ENCODE data around the gene ROR2. TPM values are rescaled to one million over a fixed set of nuclear protein-coding genes. Genes with fewer than 3 reads are reported as not detected.

ROR2 gene
- polyA plus RNA-seq, 2 donors, result 1.7 to 3.6 TPM

DNA sequence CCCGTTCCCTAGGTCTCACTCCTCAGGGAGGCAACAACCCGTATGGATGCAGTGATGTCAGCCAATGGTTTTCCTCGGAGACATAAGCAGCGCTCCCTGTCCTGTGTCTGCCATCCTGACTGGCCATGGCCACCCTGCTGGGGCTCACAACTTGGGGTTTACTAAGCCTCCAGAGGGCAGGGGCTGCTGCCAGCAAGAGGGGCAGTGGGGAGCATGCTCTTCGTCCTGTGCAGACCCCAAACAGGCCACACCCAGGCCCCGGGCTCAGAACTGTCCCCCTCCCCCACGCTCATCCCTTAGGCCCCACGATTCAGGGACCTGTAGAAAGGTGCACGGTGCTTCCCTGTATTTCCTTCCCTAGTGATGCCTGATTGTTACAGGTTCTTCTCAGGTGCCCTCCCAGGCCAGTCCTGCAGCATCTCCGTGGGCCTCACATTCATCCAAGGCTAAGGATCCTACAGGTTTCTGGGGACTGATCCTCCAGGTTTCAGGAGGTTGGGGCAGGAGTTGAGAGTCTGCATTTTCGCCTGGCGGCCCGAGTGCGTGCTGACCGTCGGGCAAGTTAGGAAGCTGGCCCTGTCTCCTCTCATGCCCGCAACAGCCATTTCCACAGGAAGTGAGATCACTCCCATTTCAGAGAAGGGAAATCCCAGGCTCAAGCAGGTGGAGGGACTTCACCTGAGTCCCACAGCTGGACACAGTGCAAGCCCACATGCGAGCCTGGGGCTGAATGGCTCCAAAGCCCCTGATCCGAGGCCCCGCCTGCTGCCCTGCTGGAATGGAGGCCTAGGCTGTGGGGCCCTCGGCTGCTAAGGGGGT lies 217.6 kb downstream of the ROR2 start:
- no peak overlapping the region for H3K4me3 ChIP-seq (ENCODE audit: low read depth in 1 of 2, low read length in 2 of 2)
- no peaks in the 10 kb centered on the region for H3K36me3 ChIP-seq (ENCODE audit: control insufficient read depth in 2 of 2, insufficient read depth in 2 of 2, low read length in 1 of 2)
- no peaks in the 10 kb centered on the region for H3K9me3 ChIP-seq (ENCODE audit: control insufficient read depth in 2 of 2, insufficient read depth in 1 of 2, low read depth in 1 of 2, low read length in 1 of 2)
- WGBS, 2 donors, result 84 to 86% methylated on average over 21 of the region's 21 CpGs
- H3K27me3 ChIP-seq (ENCODE audit: control insufficient read depth in 1 of 2, insufficient read depth in 2 of 2, low read length in 2 of 2), result no peaks in the 10 kb centered on the region
- H3K4me1 ChIP-seq (ENCODE audit: control insufficient read depth in 2 of 2, insufficient read depth in 2 of 2, low read length in 1 of 2), result peaks cover 0 to 2% of the 10 kb centered on the region in 2 donors
- H3K27ac ChIP-seq (ENCODE audit: low read depth in 2 of 2, low read length in 1 of 2), result no peak overlapping the region

DNA sequence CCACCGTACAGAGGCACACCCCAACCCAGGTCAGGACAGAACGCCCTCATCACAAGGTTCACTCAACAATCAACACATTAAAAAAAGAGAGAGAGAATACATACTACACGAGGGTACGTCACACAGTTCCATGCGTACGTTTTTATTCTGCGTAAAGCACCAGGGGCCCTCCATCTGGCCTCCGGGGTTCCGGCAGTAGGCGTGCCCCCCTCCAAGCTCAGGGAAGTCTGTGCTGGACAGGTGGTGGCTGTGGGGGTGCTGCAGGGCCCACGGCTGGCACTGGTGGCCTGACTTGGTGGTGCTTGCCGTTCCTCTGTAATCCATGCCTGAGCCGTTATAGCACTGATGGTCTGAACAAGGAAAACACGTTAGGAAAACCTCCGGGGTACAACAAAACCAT lies 219.2 kb downstream of the ROR2 start:
- no peak overlapping the region for H3K4me3 ChIP-seq (ENCODE audit: low read depth in 1 of 2, low read length in 2 of 2)
- no peak overlapping the region for H3K27ac ChIP-seq (ENCODE audit: low read depth in 2 of 2, low read length in 1 of 2)
- no peaks in the 10 kb centered on the region for H3K9me3 ChIP-seq (ENCODE audit: control insufficient read depth in 2 of 2, insufficient read depth in 1 of 2, low read depth in 1 of 2, low read length in 1 of 2)
- 77 to 86% methylated on average over 15 of the region's 15 CpGs for WGBS, 2 donors
- no peaks in the 10 kb centered on the region for H3K36me3 ChIP-seq (ENCODE audit: control insufficient read depth in 2 of 2, insufficient read depth in 2 of 2, low read length in 1 of 2)
- H3K27me3 ChIP-seq (ENCODE audit: control insufficient read depth in 1 of 2, insufficient read depth in 2 of 2, low read length in 2 of 2), result no peaks in the 10 kb centered on the region
- H3K4me1 ChIP-seq (ENCODE audit: control insufficient read depth in 2 of 2, insufficient read depth in 2 of 2, low read length in 1 of 2), result peaks cover 0 to 2% of the 10 kb centered on the region in 2 donors

DNA sequence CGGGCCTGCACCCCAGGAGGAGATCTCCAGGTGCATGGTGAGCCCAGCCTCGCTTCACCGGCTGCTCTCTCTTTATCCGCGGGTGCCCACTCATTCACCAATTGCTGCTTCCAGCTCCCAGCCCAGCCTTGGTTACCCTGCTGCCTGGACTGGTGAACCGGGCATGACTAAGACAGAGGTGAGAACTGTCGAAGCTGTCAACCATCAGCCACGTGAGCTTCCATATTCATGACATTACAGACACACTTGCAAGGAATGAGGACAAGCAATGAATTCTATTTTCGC lies 220.5 kb downstream of the ROR2 start:
- Histone ChIP-seq H3K36me3 (ENCODE audit: control insufficient read depth in 2 of 2, insufficient read depth in 2 of 2, low read length in 1 of 2) (no peaks in the 10 kb centered on the region), H3K27me3 (ENCODE audit: control insufficient read depth in 1 of 2, insufficient read depth in 2 of 2, low read length in 2 of 2) (no peaks in the 10 kb centered on the region), H3K4me3 (ENCODE audit: low read depth in 1 of 2, low read length in 2 of 2) (no peak overlapping the region), H3K27ac (ENCODE audit: low read depth in 2 of 2, low read length in 1 of 2) (peak overlapping the region in 1 of 2 donors; percentile 53), H3K4me1 (ENCODE audit: control insufficient read depth in 2 of 2, insufficient read depth in 2 of 2, low read length in 1 of 2) (peaks cover 0 to 2% of the 10 kb centered on the region in 2 donors), H3K9me3 (ENCODE audit: control insufficient read depth in 2 of 2, insufficient read depth in 1 of 2, low read depth in 1 of 2, low read length in 1 of 2) (no peaks in the 10 kb centered on the region)
- WGBS, 2 donors, result 56 to 69% methylated on average over 9 of the region's 9 CpGs

DNA sequence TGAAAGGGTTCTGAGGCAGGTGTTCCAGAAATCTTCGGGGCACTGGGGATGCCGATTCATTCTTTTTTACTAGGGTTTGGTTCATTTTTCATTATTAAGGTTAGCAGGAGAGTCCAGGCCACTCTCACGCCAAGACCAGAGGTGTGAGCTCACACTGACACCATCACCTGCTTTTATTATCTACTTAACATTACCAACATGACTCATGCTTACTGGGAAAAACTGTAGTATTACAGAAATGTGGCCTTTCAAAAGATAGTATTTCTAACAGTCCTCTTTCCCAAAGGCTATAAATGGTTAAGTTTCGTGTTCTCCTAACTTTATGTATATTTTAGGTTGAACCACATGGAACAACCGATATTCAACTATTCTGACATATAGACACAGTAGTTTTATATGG lies 222.1 kb downstream of the ROR2 start:
- 82 to 84% methylated on average over 5 of the region's 5 CpGs for WGBS, 2 donors
- Histone ChIP-seq H3K4me3 (ENCODE audit: low read depth in 1 of 2, low read length in 2 of 2) (no peak overlapping the region), H3K27me3 (ENCODE audit: control insufficient read depth in 1 of 2, insufficient read depth in 2 of 2, low read length in 2 of 2) (no peaks in the 10 kb centered on the region), H3K27ac (ENCODE audit: low read depth in 2 of 2, low read length in 1 of 2) (no peak overlapping the region), H3K9me3 (ENCODE audit: control insufficient read depth in 2 of 2, insufficient read depth in 1 of 2, low read depth in 1 of 2, low read length in 1 of 2) (no peaks in the 10 kb centered on the region), H3K36me3 (ENCODE audit: control insufficient read depth in 2 of 2, insufficient read depth in 2 of 2, low read length in 1 of 2) (no peaks in the 10 kb centered on the region), H3K4me1 (ENCODE audit: control insufficient read depth in 2 of 2, insufficient read depth in 2 of 2, low read length in 1 of 2) (peaks cover 0 to 2% of the 10 kb centered on the region in 2 donors)

DNA sequence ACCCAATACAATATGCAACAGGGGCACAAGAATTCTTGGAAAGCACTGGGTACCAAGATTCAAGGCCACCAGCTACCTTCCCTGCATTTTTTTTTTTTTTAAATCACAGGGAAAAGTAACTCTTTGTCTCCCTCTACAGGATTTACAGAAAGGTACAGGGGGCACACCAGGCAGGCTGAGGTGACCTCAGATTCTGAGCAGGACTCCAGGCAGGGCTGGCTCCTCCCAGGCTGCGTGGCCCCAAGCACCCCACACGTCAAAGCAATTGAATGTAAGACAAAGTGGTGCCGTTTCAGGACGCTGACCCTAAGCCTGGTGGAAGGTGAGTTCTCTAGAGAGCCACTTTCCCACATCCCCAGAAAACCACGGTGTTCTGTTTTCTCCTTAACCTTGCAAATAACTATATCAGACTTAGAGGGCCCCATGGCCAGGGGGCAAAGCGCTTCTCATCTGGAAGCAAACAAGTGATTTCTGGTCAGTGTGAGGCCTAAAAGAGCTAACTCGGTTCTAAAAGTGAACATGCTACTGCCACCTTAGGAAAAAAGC lies 222.6 kb downstream of the ROR2 start:
- Histone ChIP-seq H3K4me1 (ENCODE audit: control insufficient read depth in 2 of 2, insufficient read depth in 2 of 2, low read length in 1 of 2) (peaks cover 0 to 2% of the 10 kb centered on the region in 2 donors), H3K36me3 (ENCODE audit: control insufficient read depth in 2 of 2, insufficient read depth in 2 of 2, low read length in 1 of 2) (no peaks in the 10 kb centered on the region), H3K27ac (ENCODE audit: low read depth in 2 of 2, low read length in 1 of 2) (no peak overlapping the region), H3K4me3 (ENCODE audit: low read depth in 1 of 2, low read length in 2 of 2) (no peak overlapping the region), H3K27me3 (ENCODE audit: control insufficient read depth in 1 of 2, insufficient read depth in 2 of 2, low read length in 2 of 2) (no peaks in the 10 kb centered on the region), H3K9me3 (ENCODE audit: control insufficient read depth in 2 of 2, insufficient read depth in 1 of 2, low read depth in 1 of 2, low read length in 1 of 2) (no peaks in the 10 kb centered on the region)
- WGBS, 2 donors, result 34 to 44% methylated on average over 7 of the region's 7 CpGs

DNA sequence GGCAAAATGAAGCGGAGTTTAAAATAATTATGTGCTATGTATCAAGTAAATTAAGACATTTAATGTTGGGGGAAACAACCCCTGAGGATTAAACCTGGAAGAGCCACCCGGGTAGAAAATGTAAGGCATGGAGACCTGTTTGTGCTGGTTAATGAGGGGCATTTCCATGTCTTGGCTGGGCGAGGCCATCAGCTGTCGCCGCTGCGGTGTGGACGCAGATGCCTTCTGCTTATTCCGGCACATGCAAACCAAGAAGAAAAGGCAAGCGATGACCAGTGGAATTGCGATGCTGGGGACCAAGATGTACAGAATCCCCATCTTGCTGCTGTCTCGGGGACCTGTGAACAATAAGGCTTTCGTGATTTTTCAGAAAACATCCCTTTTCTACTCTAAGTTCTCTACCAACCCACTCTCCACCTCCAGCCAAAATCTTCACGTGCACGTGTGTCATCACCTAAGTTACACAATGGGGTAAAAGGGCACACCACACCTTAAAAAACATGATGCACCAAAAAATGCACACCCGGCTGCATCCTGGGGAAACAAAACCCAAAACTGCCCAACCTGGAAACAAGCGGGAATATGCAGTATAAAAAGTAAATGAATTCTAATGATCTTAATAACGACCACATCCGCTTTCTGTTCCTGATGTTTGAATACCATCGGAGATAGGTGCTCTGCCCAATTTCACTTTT lies 223.5 kb downstream of the ROR2 start:
- H3K27ac ChIP-seq (ENCODE audit: low read depth in 2 of 2, low read length in 1 of 2), result no peak overlapping the region
- H3K4me3 ChIP-seq (ENCODE audit: low read depth in 1 of 2, low read length in 2 of 2), result no peak overlapping the region
- no peaks in the 10 kb centered on the region for H3K9me3 ChIP-seq (ENCODE audit: control insufficient read depth in 2 of 2, insufficient read depth in 1 of 2, low read depth in 1 of 2, low read length in 1 of 2)
- H3K27me3 ChIP-seq (ENCODE audit: control insufficient read depth in 1 of 2, insufficient read depth in 2 of 2, low read length in 2 of 2), result no peaks in the 10 kb centered on the region
- peaks cover 0 to 2% of the 10 kb centered on the region in 2 donors for H3K4me1 ChIP-seq (ENCODE audit: control insufficient read depth in 2 of 2, insufficient read depth in 2 of 2, low read length in 1 of 2)
- 87 to 89% methylated on average over 19 of the region's 19 CpGs for WGBS, 2 donors
- no peaks in the 10 kb centered on the region for H3K36me3 ChIP-seq (ENCODE audit: control insufficient read depth in 2 of 2, insufficient read depth in 2 of 2, low read length in 1 of 2)

DNA sequence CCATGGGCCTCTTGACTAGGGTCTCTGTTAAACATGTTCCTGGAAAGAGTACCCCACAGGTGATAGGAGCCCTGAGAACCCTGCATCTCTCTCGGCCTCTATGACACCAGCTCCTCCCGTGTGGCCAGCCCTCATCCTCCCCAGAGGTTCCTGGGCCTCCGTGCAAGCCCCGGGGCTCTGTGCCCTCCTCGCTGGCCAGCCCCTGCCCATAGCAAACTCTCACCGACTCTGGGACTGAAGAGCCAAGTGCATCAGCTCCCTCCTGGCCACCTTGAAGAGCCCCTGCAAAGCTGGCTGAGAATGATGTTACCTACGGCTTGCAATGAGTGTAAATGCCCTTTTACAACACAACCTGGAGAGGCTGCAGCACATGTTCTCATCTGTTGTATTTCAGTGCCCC lies 224.4 kb downstream of the ROR2 start:
- WGBS, 2 donors, result 87 to 90% methylated on average over 7 of the region's 7 CpGs
- no peaks in the 10 kb centered on the region for H3K36me3 ChIP-seq (ENCODE audit: control insufficient read depth in 2 of 2, insufficient read depth in 2 of 2, low read length in 1 of 2)

DNA sequence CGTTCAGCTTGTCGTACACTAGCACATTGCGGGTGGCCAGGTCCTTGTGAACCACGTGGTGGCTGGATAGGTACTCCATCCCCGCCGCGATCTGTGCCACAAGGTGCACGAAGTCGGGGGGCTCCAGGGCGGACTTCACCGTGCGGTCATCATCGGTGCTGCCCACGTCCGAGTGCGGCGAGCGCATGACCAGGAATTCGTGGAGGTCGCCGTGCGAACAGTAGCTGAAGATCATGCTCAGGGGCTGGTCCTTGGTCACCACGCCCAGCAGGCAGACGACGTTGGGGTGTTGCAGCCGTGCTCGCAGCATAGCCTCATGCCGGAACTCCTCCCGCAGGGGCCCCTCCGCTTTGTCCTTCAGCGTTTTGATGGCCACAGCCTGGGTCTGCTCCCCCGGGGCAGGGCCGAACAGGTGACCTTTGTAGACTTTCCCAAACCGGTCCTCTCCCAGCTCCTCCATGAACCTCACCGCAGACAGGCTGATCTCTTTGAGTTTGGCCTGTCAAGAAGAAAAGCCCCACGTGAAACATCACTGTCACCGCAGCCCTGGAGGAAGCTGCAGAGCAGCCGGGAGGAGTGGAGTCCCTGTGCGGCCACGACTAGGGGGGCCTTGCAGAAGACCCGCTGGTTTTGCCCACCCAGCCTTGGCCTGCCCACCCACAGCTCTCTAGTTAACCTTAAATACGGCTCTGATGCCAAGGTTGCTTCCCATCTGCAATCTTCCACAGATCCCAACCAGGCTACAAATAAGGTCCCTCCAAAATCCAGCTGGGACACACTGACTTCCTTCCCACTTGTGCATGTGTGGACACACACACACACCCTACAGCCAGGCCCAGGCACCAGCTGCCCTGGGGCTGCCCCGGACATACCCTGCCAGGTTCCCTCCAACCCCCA lies 225.2 kb downstream of the ROR2 start:
- no peaks in the 10 kb centered on the region for H3K36me3 ChIP-seq (ENCODE audit: control insufficient read depth in 2 of 2, insufficient read depth in 2 of 2, low read length in 1 of 2)
- no peaks in the 10 kb centered on the region for H3K9me3 ChIP-seq (ENCODE audit: control insufficient read depth in 2 of 2, insufficient read depth in 1 of 2, low read depth in 1 of 2, low read length in 1 of 2)
- no peak overlapping the region for H3K4me3 ChIP-seq (ENCODE audit: low read depth in 1 of 2, low read length in 2 of 2)
- peaks cover 0 to 2% of the 10 kb centered on the region in 2 donors for H3K27me3 ChIP-seq (ENCODE audit: control insufficient read depth in 1 of 2, insufficient read depth in 2 of 2, low read length in 2 of 2)
- WGBS, 2 donors, result 94% methylated on average over 43 of the region's 43 CpGs
- H3K4me1 ChIP-seq (ENCODE audit: control insufficient read depth in 2 of 2, insufficient read depth in 2 of 2, low read length in 1 of 2), result peaks cover 0 to 2% of the 10 kb centered on the region in 2 donors
- no peak overlapping the region for H3K27ac ChIP-seq (ENCODE audit: low read depth in 2 of 2, low read length in 1 of 2)

More for the DNA sequence above, 224.4 kb downstream of the ROR2 start:
- Histone ChIP-seq H3K4me1 (ENCODE audit: control insufficient read depth in 2 of 2, insufficient read depth in 2 of 2, low read length in 1 of 2) (peaks cover 0 to 2% of the 10 kb centered on the region in 2 donors), H3K27me3 (ENCODE audit: control insufficient read depth in 1 of 2, insufficient read depth in 2 of 2, low read length in 2 of 2) (peaks cover 0 to 2% of the 10 kb centered on the region in 2 donors), H3K9me3 (ENCODE audit: control insufficient read depth in 2 of 2, insufficient read depth in 1 of 2, low read depth in 1 of 2, low read length in 1 of 2) (no peaks in the 10 kb centered on the region), H3K4me3 (ENCODE audit: low read depth in 1 of 2, low read length in 2 of 2) (no peak overlapping the region), H3K27ac (ENCODE audit: low read depth in 2 of 2, low read length in 1 of 2) (no peak overlapping the region)

DNA sequence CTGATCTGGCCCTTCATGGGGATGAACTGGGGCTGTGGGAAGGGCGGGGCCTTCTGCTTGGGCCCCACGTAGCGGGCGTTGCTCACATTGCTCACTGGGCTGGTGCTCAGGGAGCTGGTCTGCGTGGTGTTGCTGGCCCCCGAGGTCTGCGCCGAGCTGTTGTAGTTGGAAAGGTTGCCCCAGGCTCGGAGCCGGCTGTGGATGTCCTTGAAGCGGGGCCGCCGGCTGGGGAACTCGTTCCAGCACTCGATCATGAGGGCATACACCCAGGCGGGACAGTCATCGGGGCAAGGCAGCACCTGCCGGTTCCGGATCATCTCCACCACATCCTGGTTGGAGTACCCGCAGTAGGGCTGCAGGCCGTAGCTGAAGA lies 226.0 kb downstream of the ROR2 start:
- no peak overlapping the region for H3K27ac ChIP-seq (ENCODE audit: low read depth in 2 of 2, low read length in 1 of 2)
- 89 to 92% methylated on average over 21 of the region's 21 CpGs for WGBS, 2 donors
- H3K9me3 ChIP-seq (ENCODE audit: control insufficient read depth in 2 of 2, insufficient read depth in 1 of 2, low read depth in 1 of 2, low read length in 1 of 2), result no peaks in the 10 kb centered on the region
- peaks cover 0 to 2% of the 10 kb centered on the region in 2 donors for H3K27me3 ChIP-seq (ENCODE audit: control insufficient read depth in 1 of 2, insufficient read depth in 2 of 2, low read length in 2 of 2)
- no peak overlapping the region for H3K4me3 ChIP-seq (ENCODE audit: low read depth in 1 of 2, low read length in 2 of 2)
- no peaks in the 10 kb centered on the region for H3K36me3 ChIP-seq (ENCODE audit: control insufficient read depth in 2 of 2, insufficient read depth in 2 of 2, low read length in 1 of 2)
- H3K4me1 ChIP-seq (ENCODE audit: control insufficient read depth in 2 of 2, insufficient read depth in 2 of 2, low read length in 1 of 2), result no peaks in the 10 kb centered on the region
